ENCODE data around the gene CGRRF1. TPM values are rescaled to one million over a fixed set of nuclear protein-coding genes. Genes with fewer than 3 reads are reported as not detected.

Gene CGRRF1
- total and polyA plus RNA-seq, 9 of the 15 experiments (the other 6 are each of a cell fraction or from before 2014, with no cell fraction given) = 2.8 to 15.8 (median 4.6) TPM

DNA sequence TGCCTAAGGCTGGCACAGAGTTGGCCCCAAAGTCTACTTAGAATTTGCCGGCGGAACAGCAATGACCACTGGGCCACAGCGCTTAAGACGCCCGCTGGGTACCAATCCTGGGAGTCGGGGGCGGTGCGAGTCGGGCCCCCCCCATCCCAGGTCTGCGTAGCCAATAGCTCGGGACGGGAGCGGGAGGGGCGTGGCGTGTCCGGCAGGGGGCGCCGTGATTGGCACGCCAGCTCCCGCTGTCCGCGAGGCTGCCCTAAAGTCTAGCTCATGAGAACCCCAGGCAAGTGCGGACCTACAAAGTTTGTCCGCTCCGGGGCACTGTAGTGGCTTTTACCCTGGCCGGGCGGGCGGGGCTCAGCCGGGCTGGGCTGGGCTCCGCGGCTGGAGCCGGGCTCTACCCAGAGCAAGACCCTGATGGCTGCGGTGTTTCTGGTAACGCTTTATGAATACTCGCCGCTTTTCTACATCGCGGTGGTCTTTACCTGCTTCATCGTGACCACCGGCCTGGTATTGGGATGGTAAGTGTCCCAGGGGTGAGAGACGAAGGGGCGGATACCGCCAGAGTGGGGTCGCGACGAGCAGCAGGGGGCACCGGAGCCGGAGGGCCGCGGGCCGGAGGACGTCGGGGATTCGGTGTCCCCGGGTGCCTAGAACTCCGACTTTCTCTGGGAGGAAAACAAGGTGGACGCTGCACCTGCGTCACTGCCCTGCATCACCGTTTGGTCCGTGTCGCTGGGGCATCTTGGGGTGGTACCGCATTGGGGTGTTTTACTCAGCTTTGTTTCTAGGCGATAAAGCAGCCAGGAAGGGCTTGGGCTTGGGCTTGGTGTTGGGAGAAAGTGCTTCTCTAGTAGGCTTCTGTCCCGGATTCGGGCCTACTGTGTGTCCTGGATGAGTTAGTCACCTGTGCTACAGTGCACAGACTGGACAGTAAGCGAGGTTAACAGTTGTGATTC lies at the start of gene CGRRF1 (continued):
- TF ChIP-seq REST (IDR thresholded peaks at IDR 0.05; ENCODE audit: borderline replicate concordance) (peak; percentile 13; the same call in 1 of the 2 replicates), REST (CRISPR knock-in tag; IDR thresholded peaks at IDR 0.05; ENCODE audit: low read depth) (no peak), KLF16 (IDR thresholded peaks at IDR 0.05) (peak; percentile 50; the same call in 1 of the 2 replicates), RBFOX2 (IDR thresholded peaks at IDR 0.05; ENCODE audit: low read depth, low read length) (peak; percentile 76), NRF1 (conservative IDR thresholded peaks at IDR 0.05 in 1 of 2, IDR thresholded peaks at IDR 0.05 in 1 of 2) (peak; percentile 58 to 69), BCOR (IDR thresholded peaks at IDR 0.05) (peak; percentile 6; the same call in 1 of the 2 replicates), ADNP (tag; IDR thresholded peaks at IDR 0.05) (0 out of 2 replicates have a peak, but pooled peaks have one; percentile 19), MAZ (CRISPR knock-in tag; conservative IDR thresholded peaks at IDR 0.05 in 1 of 2, IDR thresholded peaks at IDR 0.05 in 1 of 2) (peak; percentile 70 to 95), CREB5 (CRISPR knock-in tag; IDR thresholded peaks at IDR 0.05) (no peak), NONO (IDR thresholded peaks at IDR 0.05; ENCODE audit: low read depth in 2 of 2, low read length in 1 of 2) (no peak), ZFP1 (CRISPR knock-in tag; IDR thresholded peaks at IDR 0.05) (no peak), SAFB (IDR thresholded peaks at IDR 0.05; ENCODE audit: borderline replicate concordance, low read depth, low read length) (no peak), ATF1 (CRISPR knock-in tag; IDR thresholded peaks at IDR 0.05) (no peak; the same call in 1 of the 2 replicates), ATF1 (tag; IDR thresholded peaks at IDR 0.05) (peak; percentile 53), CHD2 (IDR thresholded peaks at IDR 0.05; ENCODE audit: low read depth, low read length) (peak; percentile 60)
- TF ChIP-seq, protein P1, sequence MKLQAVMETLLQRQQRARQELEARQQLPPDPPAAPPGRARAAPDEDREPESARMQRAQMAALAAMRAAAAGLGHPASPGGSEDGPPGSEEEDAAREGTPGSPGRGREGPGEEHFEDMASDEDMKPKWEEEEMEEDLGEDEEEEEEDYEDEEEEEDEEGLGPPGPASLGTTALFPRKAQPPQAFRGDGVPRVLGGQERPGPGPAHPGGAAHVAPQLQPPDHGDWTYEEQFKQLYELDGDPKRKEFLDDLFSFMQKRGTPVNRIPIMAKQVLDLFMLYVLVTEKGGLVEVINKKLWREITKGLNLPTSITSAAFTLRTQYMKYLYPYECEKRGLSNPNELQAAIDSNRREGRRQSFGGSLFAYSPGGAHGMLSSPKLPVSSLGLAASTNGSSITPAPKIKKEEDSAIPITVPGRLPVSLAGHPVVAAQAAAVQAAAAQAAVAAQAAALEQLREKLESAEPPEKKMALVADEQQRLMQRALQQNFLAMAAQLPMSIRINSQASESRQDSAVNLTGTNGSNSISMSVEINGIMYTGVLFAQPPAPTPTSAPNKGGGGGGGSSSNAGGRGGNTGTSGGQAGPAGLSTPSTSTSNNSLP (IDR thresholded peaks at IDR 0.05; ENCODE audit: borderline replicate concordance, low read depth, low read length) = no peak

Data from K562 (cell line).